AG04450 (cell line): ENCODE measurements around the gene RLN2. TPM values are rescaled to one million over a fixed set of nuclear protein-coding genes. Genes with fewer than 3 reads are reported as not detected.

Experiments
- CTCF ChIA-PET: fragments of 300-600, 350-600 bp; formaldehyde crosslinking; extraction: SDS; loops from one replicate; lab custom pipeline; 2022; ENCODE audit warnings: antibody characterized with exemption, inconsistent platforms; lab: Charles Lee
- POLR2A ChIA-PET: fragments of 350-600 bp; formaldehyde crosslinking; extraction: SDS; loops from one replicate; lab custom pipeline; 2021; ENCODE audit warnings: antibody characterized with exemption, inconsistent platforms; lab: Yijun Ruan, JAX
- DNase-seq: peaks from one replicate; pipeline ENCODE4 v3.0.0-alpha.2; 2011; ENCODE audit warnings: low read depth, low spot score
- H3K27ac ChIP-seq: one replicate; pipeline ENCODE4 v1.5.1; 2012; ENCODE audit warnings: low read depth, low read length, control low read depth
- H3K27me3 ChIP-seq: one replicate; pipeline ENCODE4 v1.6.0; 2012; ENCODE audit warnings: low read length; ENCODE audit not compliant: control insufficient read depth, insufficient read depth
- H3K4me3 ChIP-seq: 2 replicates; pipeline ENCODE4 v1.5.1; 2011; ENCODE audit warnings: mild to moderate bottlenecking, low read depth, low read length, control low read depth
- H3K9me3 ChIP-seq: 2 replicates; pipeline ENCODE4 v1.5.1; 2012; ENCODE audit warnings: low read length; ENCODE audit not compliant: control insufficient read depth, insufficient read depth
- polyA plus RNA-seq: library from polyadenylated mRNA; depleted of rRNA; stranded (reverse); fragments of >200 nt; gene quantifications from 2 replicates; pipeline ENCODE4 v1.2.3, GENCODE V29; 2011
- TF ChIP-seq, protein P1 (sequence below): IDR thresholded peaks from 2 replicates; pipeline ENCODE4 v1.5.1; 2011; ENCODE audit warnings: low read depth, low read length, control low read depth, inconsistent platforms

Gene RLN2
- polyA plus RNA-seq, 1 experiment: not detected

DNA sequence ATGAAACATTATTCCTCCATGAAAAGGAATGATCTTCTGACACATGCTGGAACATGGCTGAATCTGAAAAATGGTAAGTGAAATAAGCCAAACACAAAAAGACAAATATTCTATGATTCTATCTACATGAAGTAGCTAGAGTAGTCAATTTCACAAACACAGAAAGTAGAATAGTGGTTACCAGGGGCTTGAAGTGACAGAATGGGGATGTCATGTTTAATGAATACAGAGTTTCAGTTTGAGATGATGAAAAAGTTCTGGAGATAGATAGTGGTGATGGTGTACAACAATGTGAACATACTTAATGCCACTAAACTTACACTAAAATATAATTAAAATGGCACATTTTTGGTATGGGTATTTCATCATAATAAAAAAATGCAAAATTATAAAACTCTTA lies 18.3 kb downstream of the RLN2 start:
- no peak overlapping the region for H3K4me3 ChIP-seq
- POLR2A ChIA-PET: no interaction called here
- H3K27ac ChIP-seq: no peak overlapping the region
- TF ChIP-seq, protein P1, sequence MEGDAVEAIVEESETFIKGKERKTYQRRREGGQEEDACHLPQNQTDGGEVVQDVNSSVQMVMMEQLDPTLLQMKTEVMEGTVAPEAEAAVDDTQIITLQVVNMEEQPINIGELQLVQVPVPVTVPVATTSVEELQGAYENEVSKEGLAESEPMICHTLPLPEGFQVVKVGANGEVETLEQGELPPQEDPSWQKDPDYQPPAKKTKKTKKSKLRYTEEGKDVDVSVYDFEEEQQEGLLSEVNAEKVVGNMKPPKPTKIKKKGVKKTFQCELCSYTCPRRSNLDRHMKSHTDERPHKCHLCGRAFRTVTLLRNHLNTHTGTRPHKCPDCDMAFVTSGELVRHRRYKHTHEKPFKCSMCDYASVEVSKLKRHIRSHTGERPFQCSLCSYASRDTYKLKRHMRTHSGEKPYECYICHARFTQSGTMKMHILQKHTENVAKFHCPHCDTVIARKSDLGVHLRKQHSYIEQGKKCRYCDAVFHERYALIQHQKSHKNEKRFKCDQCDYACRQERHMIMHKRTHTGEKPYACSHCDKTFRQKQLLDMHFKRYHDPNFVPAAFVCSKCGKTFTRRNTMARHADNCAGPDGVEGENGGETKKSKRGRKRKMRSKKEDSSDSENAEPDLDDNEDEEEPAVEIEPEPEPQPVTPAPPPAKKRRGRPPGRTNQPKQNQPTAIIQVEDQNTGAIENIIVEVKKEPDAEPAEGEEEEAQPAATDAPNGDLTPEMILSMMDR: no peak
- no peaks in the 10 kb centered on the region for H3K27me3 ChIP-seq
- CTCF ChIA-PET: no interaction called here
- H3K9me3 ChIP-seq: no peaks in the 10 kb centered on the region
- no peak for DNase-seq

DNA sequence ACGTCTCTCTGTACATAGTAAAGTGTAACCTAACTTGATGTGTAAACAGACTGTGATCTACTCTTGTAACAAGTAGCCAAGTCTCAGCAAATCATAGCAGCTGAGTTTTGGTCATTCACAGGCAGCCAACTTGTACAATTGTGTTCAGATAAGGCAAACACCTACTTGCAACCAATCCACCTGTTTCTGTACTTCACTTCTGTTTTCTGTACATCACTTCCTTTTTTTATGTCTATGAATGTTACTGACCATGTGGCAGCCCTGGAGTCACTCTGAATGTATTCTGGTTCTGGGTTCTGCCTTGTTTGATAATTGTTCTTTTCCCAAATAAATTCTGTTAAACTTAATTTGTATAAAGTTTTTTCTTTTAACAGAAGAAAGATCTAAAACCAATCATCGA lies 26.0 kb downstream of the RLN2 start:
- ChIA-PET CTCF (interaction anchor here (0.6 kb wide), 1 partner anchor 1888 kb away, joined by 7 read pairs; no protein-coding TSS in a partner anchor), POLR2A (no interaction called here)
- DNase-seq: no peak
- Histone ChIP-seq H3K9me3 (no peaks in the 10 kb centered on the region), H3K27ac (no peak overlapping the region), H3K27me3 (no peaks in the 10 kb centered on the region), H3K4me3 (no peak overlapping the region)
- TF ChIP-seq, protein P1: no peak

DNA sequence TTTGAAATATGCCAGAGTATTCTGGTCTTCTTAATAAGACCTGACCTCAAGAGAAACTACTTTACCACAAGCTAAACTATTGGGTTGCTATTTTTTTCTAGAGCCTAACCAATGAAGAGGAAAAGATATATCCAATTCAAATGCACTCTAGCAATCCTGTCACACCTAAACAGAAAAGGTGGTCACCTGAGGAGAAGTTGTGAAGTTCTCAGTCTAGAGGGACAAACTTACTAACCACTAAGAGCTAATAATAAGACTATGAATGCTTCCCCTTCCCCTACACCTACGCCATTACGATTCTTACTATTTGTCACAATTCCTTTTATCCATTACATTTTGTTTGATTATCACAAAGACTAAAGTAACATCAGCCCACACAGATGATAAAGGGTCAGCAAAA lies 29.7 kb downstream of the RLN2 start:
- H3K27ac ChIP-seq: no peak overlapping the region
- ChIA-PET CTCF (no interaction called here), POLR2A (no interaction called here)
- no peaks in the 10 kb centered on the region for H3K27me3 ChIP-seq
- TF ChIP-seq, protein P1: no peak
- no peak overlapping the region for H3K4me3 ChIP-seq
- no peaks in the 10 kb centered on the region for H3K9me3 ChIP-seq
- no peak for DNase-seq

DNA sequence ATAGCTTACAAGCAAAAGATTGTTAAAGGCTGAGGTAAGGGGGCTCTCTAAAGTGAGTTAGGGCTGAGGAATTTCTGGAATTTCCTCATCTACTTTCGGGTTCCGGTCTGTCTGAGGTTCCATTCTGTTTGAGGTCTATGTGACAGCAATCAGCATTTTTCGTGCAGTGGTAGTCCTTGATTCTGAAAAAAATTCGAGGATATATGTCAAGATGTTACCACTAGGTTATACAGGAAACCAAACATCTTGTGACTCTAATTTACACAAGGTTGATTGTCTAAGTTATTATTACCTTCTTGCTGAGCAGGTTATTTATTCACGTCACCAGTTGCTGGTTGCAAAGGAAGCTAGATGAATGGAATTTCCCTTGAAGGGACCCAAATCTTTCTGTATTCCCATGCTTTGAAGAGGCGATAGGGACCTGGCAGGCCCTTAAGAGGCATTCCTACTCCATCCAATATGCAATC lies 35.2 kb downstream of the RLN2 start:
- TF ChIP-seq, protein P1: no peak
- H3K27me3 ChIP-seq: no peaks in the 10 kb centered on the region
- ChIA-PET POLR2A (no interaction called here), CTCF (interaction anchor here (1.4 kb wide), 2 partner anchors 83 to 321 kb away, joined by 3 to 5 read pairs; no protein-coding TSS in a partner anchor)
- no peak overlapping the region for H3K27ac ChIP-seq
- peak; percentile 3 for DNase-seq
- no peaks in the 10 kb centered on the region for H3K9me3 ChIP-seq
- no peak overlapping the region for H3K4me3 ChIP-seq

DNA sequence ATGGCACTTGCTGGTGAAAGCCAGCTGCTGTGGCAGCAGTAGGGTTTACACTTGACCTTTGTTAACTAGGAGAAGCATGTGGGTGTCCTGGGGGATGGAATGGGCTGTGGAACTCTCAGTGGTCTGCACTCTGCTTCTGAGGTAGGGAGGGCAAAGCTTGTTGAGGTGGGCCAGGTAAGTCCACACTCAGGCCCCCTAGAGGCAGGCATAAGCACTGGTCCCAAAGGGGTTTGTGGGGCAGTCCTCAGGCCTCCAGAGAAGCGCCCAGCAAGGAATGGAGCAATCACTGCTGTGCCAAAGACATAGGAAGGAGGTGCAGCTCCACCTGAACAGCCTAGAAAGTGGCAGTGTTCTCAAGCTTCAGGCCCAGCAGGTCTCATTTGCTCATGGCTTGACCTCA lies 38.6 kb downstream of the RLN2 start:
- Histone ChIP-seq H3K4me3 (no peak overlapping the region), H3K27me3 (no peaks in the 10 kb centered on the region), H3K27ac (no peak overlapping the region), H3K9me3 (no peaks in the 10 kb centered on the region)
- TF ChIP-seq, protein P1: no peak
- ChIA-PET POLR2A (no interaction called here), CTCF (no interaction called here)
- no peak for DNase-seq
